Thymus (tissue), 11 donors: ENCODE results near the gene SLC25A25. TPM values are rescaled to one million over a fixed set of nuclear protein-coding genes. Genes with fewer than 3 reads are reported as not detected.

Experiments used
- DNase-seq, 9 donors: peaks; one replicate each; pipeline ENCODE4 v3.0.0-alpha.2; 2013; ENCODE audit warnings: low spot score in 9 of 9, low read depth in 6 of 9, missing footprints in 1 of 9
- H3K27ac ChIP-seq, 2 donors: one replicate each; pipeline ENCODE4 v1.5.1; 2013; ENCODE audit warnings: control low read depth in 1 of 2, low read depth in 1 of 2, low read length in 1 of 2, mild to moderate bottlenecking in 1 of 2, moderate library complexity in 1 of 2
- H3K27me3 ChIP-seq, 2 donors: one replicate each; pipeline ENCODE4 v1.5.1; 2013; ENCODE audit warnings: low read length in 1 of 2; ENCODE audit not compliant: control insufficient read depth in 2 of 2, insufficient read depth in 1 of 2
- H3K36me3 ChIP-seq, 2 donors: one replicate each; pipeline ENCODE4 v1.5.1; 2013; ENCODE audit warnings: low read length in 1 of 2, mild to moderate bottlenecking in 1 of 2, moderate library complexity in 1 of 2; ENCODE audit not compliant: control insufficient read depth in 2 of 2, insufficient read depth in 2 of 2
- H3K4me1 ChIP-seq, 2 donors: one replicate each; pipeline ENCODE4 v1.5.1; 2013; ENCODE audit warnings: low read length in 2 of 2; ENCODE audit not compliant: control insufficient read depth in 2 of 2, insufficient read depth in 2 of 2
- H3K4me3 ChIP-seq, 2 donors: one replicate each; pipeline ENCODE4 v1.5.1; 2013; ENCODE audit warnings: low read length in 2 of 2, control low read depth in 1 of 2, mild to moderate bottlenecking in 1 of 2
- H3K9me3 ChIP-seq, 2 donors: one replicate each; pipeline ENCODE4 v1.5.1; 2013; ENCODE audit warnings: low read length in 1 of 2, mild to moderate bottlenecking in 1 of 2; ENCODE audit not compliant: control insufficient read depth in 2 of 2, insufficient read depth in 1 of 2
- WGBS: extraction: QIAGEN DNeasy Blood & Tissue Kit; methylation state at CpG from one replicate; pipeline ENCODE4 v1.1.7; 2013; 5-methylcytosine and 5-hydroxymethylcytosine counted together
- polyA plus RNA-seq: library from polyadenylated mRNA; stranded (reverse); fragments of 200-250 nt; gene quantifications from one replicate; pipeline ENCODE4 v1.2.3, GENCODE V29; 2013
- total RNA-seq: library from RNA; stranded (reverse); fragments of 120-200 nt; gene quantifications from one replicate; pipeline ENCODE4 v1.2.4, GENCODE V29; 2013
- donor health status: healthy.

Gene SLC25A25
- total and polyA plus RNA-seq, 2 donors = 12.3 to 13.4 TPM

- no peaks in the 10 kb centered on the region for H3K27me3 ChIP-seq
- H3K27ac ChIP-seq = peak overlapping the region; percentile 42 to 73
- WGBS = 92% methylated on average over 11 of the region's 11 CpGs
- peaks cover 16 to 36% of the 10 kb centered on the region in 2 donors for H3K36me3 ChIP-seq
- H3K4me3 ChIP-seq = no peak overlapping the region
- H3K4me1 ChIP-seq = peaks cover 0 to 29% of the 10 kb centered on the region in 2 donors
- H3K9me3 ChIP-seq = no peaks in the 10 kb centered on the region
- DNase-seq = no peak
Observed at GRCh38 chr9:128078504-128079434, 10.7 kb downstream of the SLC25A25 start.

GRCh38 chr9:128080206-128080605, 12.2 kb downstream of the SLC25A25 start:
- Histone ChIP-seq H3K27me3 (no peaks in the 10 kb centered on the region), H3K9me3 (no peaks in the 10 kb centered on the region), H3K4me3 (no peak overlapping the region), H3K4me1 (peaks cover 0 to 27% of the 10 kb centered on the region in 2 donors), H3K27ac (no peak overlapping the region), H3K36me3 (peaks cover 16 to 44% of the 10 kb centered on the region in 2 donors)
- WGBS = 89% methylated on average over 5 of the region's 5 CpGs
- no peak for DNase-seq

- 69% methylated on average over 3 of the region's 3 CpGs for WGBS
- peaks cover 16 to 45% of the 10 kb centered on the region in 2 donors for H3K36me3 ChIP-seq
- no peaks in the 10 kb centered on the region for H3K9me3 ChIP-seq
- no peak overlapping the region for H3K4me3 ChIP-seq
- H3K27me3 ChIP-seq = no peaks in the 10 kb centered on the region
- DNase-seq = no peak
- H3K4me1 ChIP-seq = peaks cover 0 to 26% of the 10 kb centered on the region in 2 donors
- peak overlapping the region in 1 of 2 donors; percentile 51 for H3K27ac ChIP-seq
Observed at GRCh38 chr9:128081056-128081455, 13.0 kb downstream of the SLC25A25 start.

GRCh38 chr9:128082151-128082550, 14.1 kb downstream of the SLC25A25 start:
- H3K27ac ChIP-seq = peak overlapping the region; percentile 15 to 37

GRCh38 chr9:128084746-128085145, 16.7 kb downstream of the SLC25A25 start:
- peaks cover 6 to 35% of the 10 kb centered on the region in 2 donors for H3K36me3 ChIP-seq
- H3K4me1 ChIP-seq = peaks cover 0 to 20% of the 10 kb centered on the region in 2 donors
- H3K27me3 ChIP-seq = no peaks in the 10 kb centered on the region
- H3K9me3 ChIP-seq = no peaks in the 10 kb centered on the region
- no peak overlapping the region for H3K4me3 ChIP-seq
- 98% methylated on average over 4 of the region's 4 CpGs for WGBS
- H3K27ac ChIP-seq = no peak overlapping the region
- DNase-seq = no peak

More at GRCh38 chr9:128082151-128082550, 14.1 kb downstream of the SLC25A25 start:
- no peak for DNase-seq
- Histone ChIP-seq H3K36me3 (peaks cover 15 to 43% of the 10 kb centered on the region in 2 donors), H3K4me1 (peaks cover 0 to 26% of the 10 kb centered on the region in 2 donors), H3K9me3 (no peaks in the 10 kb centered on the region), H3K4me3 (no peak overlapping the region), H3K27me3 (no peaks in the 10 kb centered on the region)
- 78% methylated on average over 7 of the region's 7 CpGs for WGBS

- Histone ChIP-seq H3K9me3 (no peaks in the 10 kb centered on the region), H3K4me3 (no peak overlapping the region), H3K4me1 (peaks cover under 1 to 23% of the 10 kb centered on the region in 2 donors), H3K27ac (no peak overlapping the region), H3K27me3 (no peaks in the 10 kb centered on the region), H3K36me3 (peaks cover 6 to 33% of the 10 kb centered on the region in 2 donors)
- 98% methylated on average over 4 of the region's 4 CpGs for WGBS
- DNase-seq = no peak
Observed at GRCh38 chr9:128085943-128086342, 17.9 kb downstream of the SLC25A25 start.

- H3K4me3 ChIP-seq = no peak overlapping the region
- H3K9me3 ChIP-seq = no peaks in the 10 kb centered on the region
- H3K4me1 ChIP-seq = peaks cover 12 to 28% of the 10 kb centered on the region in 2 donors
- no peak for DNase-seq
- H3K27me3 ChIP-seq = no peaks in the 10 kb centered on the region
- WGBS = 92% methylated on average over 10 of the region's 10 CpGs
- no peak overlapping the region for H3K27ac ChIP-seq
- H3K36me3 ChIP-seq = peaks cover 4 to 30% of the 10 kb centered on the region in 2 donors
Observed at GRCh38 chr9:128087262-128087661, 19.2 kb downstream of the SLC25A25 start.

- Histone ChIP-seq H3K4me3 (no peak overlapping the region), H3K9me3 (no peaks in the 10 kb centered on the region), H3K27me3 (no peaks in the 10 kb centered on the region), H3K27ac (no peak overlapping the region), H3K36me3 (peaks cover 3 to 28% of the 10 kb centered on the region in 2 donors), H3K4me1 (peaks cover 23 to 40% of the 10 kb centered on the region in 2 donors)
- 90% methylated on average over 9 of the region's 9 CpGs for WGBS
- no peak for DNase-seq
Observed at GRCh38 chr9:128088253-128088945, 20.4 kb downstream of the SLC25A25 start.

- DNase-seq = no peak
- H3K36me3 ChIP-seq = peaks cover 3 to 29% of the 10 kb centered on the region in 2 donors
- WGBS = 97% methylated on average over 1 of the region's 1 CpG
- peaks cover 30 to 44% of the 10 kb centered on the region in 2 donors for H3K4me1 ChIP-seq
- peaks cover 0 to 2% of the 10 kb centered on the region in 2 donors for H3K9me3 ChIP-seq
- no peaks in the 10 kb centered on the region for H3K27me3 ChIP-seq
- no peak overlapping the region for H3K4me3 ChIP-seq
- no peak overlapping the region for H3K27ac ChIP-seq
Observed at GRCh38 chr9:128089299-128089698, 21.3 kb downstream of the SLC25A25 start.
